Measurements from ENCODE around the gene TADA1. TPM values are rescaled to one million over a fixed set of nuclear protein-coding genes. Genes with fewer than 3 reads are reported as not detected.
A peak's percentile ranks its signal among the peaks of the same experiment; 100 is the strongest.

The TADA1 gene
- total RNA-seq, 4 donors from 2014 or later = 7.3 to 11.5 (median 8.0) TPM

DNA sequence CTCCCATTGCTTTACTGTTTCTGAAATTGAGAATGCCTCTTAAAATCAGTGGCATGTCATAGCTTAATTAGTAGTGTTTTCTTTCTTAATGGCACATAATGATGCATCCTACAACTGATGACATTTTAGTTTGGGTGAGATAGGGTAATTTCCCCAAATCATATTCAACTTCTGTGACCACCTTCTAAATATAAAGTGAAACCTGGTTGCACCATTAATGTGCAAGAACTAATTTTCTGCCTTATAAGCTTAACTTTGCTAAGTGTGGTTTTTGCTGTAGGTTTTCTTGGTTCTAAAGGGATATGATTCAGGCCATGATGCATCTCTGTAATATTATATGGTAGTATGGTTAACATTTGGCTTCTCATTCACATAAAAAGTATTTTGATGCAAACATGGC lies 27.9 kb downstream of the TADA1 start:
- Histone ChIP-seq H3K27me3 (no peaks in the 10 kb centered on the region), H3K27ac (replicated peaks in 1 of 4) (no peak overlapping the region), H3K36me3 (peaks cover 41 to 100% (median 90%) of the 10 kb centered on the region in 4 donors), H3K4me1 (peaks cover 46 to 56% (median 50%) of the 10 kb centered on the region in 4 donors), H3K4me3 (no peak overlapping the region), H3K9me3 (no peaks in the 10 kb centered on the region)
- DNase-seq (ENCODE audit: extremely low spot score) = no peak
- no peak for TF ChIP-seq POLR2A (IDR thresholded peaks at IDR 0.05; ENCODE audit: low read depth)
- TF ChIP-seq, protein P1, sequence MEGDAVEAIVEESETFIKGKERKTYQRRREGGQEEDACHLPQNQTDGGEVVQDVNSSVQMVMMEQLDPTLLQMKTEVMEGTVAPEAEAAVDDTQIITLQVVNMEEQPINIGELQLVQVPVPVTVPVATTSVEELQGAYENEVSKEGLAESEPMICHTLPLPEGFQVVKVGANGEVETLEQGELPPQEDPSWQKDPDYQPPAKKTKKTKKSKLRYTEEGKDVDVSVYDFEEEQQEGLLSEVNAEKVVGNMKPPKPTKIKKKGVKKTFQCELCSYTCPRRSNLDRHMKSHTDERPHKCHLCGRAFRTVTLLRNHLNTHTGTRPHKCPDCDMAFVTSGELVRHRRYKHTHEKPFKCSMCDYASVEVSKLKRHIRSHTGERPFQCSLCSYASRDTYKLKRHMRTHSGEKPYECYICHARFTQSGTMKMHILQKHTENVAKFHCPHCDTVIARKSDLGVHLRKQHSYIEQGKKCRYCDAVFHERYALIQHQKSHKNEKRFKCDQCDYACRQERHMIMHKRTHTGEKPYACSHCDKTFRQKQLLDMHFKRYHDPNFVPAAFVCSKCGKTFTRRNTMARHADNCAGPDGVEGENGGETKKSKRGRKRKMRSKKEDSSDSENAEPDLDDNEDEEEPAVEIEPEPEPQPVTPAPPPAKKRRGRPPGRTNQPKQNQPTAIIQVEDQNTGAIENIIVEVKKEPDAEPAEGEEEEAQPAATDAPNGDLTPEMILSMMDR (IDR thresholded peaks at IDR 0.05) = no peak
- no peak for TF ChIP-seq EP300 (IDR thresholded peaks at IDR 0.05)
- TF ChIP-seq POLR2AphosphoS5 (IDR thresholded peaks at IDR 0.05) = no peak
- intact Hi-C loops (cut with DNase I) = no loop called here

GRCh38 chr1:166844791-166845190 lies 31.3 kb downstream of the TADA1 start:
- intact Hi-C loops (cut with DNase I) = no loop called here
- no peak for TF ChIP-seq POLR2AphosphoS5 (IDR thresholded peaks at IDR 0.05)
- no peak for TF ChIP-seq POLR2A (IDR thresholded peaks at IDR 0.05; ENCODE audit: low read depth)
- TF ChIP-seq EP300 (IDR thresholded peaks at IDR 0.05) = no peak
- TF ChIP-seq, protein P1 (IDR thresholded peaks at IDR 0.05) = no peak
- Histone ChIP-seq H3K27ac (replicated peaks in 1 of 4) (peak overlapping the region; percentile 48 to 64 (median 57)), H3K4me3 (no peak overlapping the region), H3K9me3 (no peaks in the 10 kb centered on the region), H3K27me3 (no peaks in the 10 kb centered on the region), H3K4me1 (peaks cover 76 to 83% (median 81%) of the 10 kb centered on the region in 4 donors), H3K36me3 (peaks cover 29 to 88% (median 77%) of the 10 kb centered on the region in 4 donors)
- WGBS = 64% methylated on average over 7 of the region's 7 CpGs
- DNase-seq (ENCODE audit: extremely low spot score) = no peak

- intact Hi-C loops (cut with DNase I) = no loop called here
- TF ChIP-seq POLR2AphosphoS5 (IDR thresholded peaks at IDR 0.05) (no peak), POLR2A (IDR thresholded peaks at IDR 0.05; ENCODE audit: low read depth) (no peak), EP300 (IDR thresholded peaks at IDR 0.05) (no peak)
- TF ChIP-seq, protein P1 (IDR thresholded peaks at IDR 0.05) = no peak
- peaks cover 21 to 80% (median 69%) of the 10 kb centered on the region in 4 donors for H3K36me3 ChIP-seq
- H3K9me3 ChIP-seq = no peaks in the 10 kb centered on the region
- H3K4me1 ChIP-seq = peaks cover 76 to 84% (median 81%) of the 10 kb centered on the region in 4 donors
- H3K4me3 ChIP-seq = no peak overlapping the region
- H3K27ac ChIP-seq (replicated peaks in 1 of 4) = peak overlapping the region; percentile 48 to 64 (median 57)
- 74% methylated on average over 6 of the region's 7 CpGs for WGBS
- no peaks in the 10 kb centered on the region for H3K27me3 ChIP-seq
- no peak for DNase-seq (ENCODE audit: extremely low spot score)
Observed at GRCh38 chr1:166843769-166844596, 32.1 kb downstream of the TADA1 start.

GRCh38 chr1:166843322-166843721 lies 32.7 kb downstream of the TADA1 start:
- peaks cover 14 to 74% (median 62%) of the 10 kb centered on the region in 4 donors for H3K36me3 ChIP-seq
- no peak overlapping the region for H3K4me3 ChIP-seq
- no peak for DNase-seq (ENCODE audit: extremely low spot score)
- H3K27me3 ChIP-seq = no peaks in the 10 kb centered on the region
- H3K9me3 ChIP-seq = no peaks in the 10 kb centered on the region
- no peak for TF ChIP-seq POLR2A (IDR thresholded peaks at IDR 0.05; ENCODE audit: low read depth)
- TF ChIP-seq, protein P1 (IDR thresholded peaks at IDR 0.05) = no peak
- no peak for TF ChIP-seq POLR2AphosphoS5 (IDR thresholded peaks at IDR 0.05)
- no peak for TF ChIP-seq EP300 (IDR thresholded peaks at IDR 0.05)
- intact Hi-C loops (cut with DNase I) = no loop called here
- H3K4me1 ChIP-seq = peaks cover 80 to 91% (median 88%) of the 10 kb centered on the region in 4 donors
- 87% methylated on average over 6 of the region's 6 CpGs for WGBS
- H3K27ac ChIP-seq (replicated peaks in 1 of 4) = peak overlapping the region; percentile 48 to 64 (median 57)
